Esophagus squamous epithelium (tissue), 5 donors: ENCODE results near the gene OR1F1. TPM values are rescaled to one million over a fixed set of nuclear protein-coding genes. Genes with fewer than 3 reads are reported as not detected.

Experiments
- DNase-seq: peaks from one replicate; lab custom pipeline; 2025; lab: John Stamatoyannopoulos, UW
- H3K27ac ChIP-seq, 4 donors: fragments of 200-600 bp; sonication (generic); one replicate each; pipeline ENCODE4 v1.5.1; 2016 to 2019; ENCODE audit warnings: mild to moderate bottlenecking in 1 of 4
- H3K27me3 ChIP-seq, 4 donors: fragments of 200-600 bp; sonication (generic); 1 replicate in 3 of 4; 2 replicates in 1 of 4; pipeline versions ENCODE4 v1.5.1 to v1.6.0; 2017 to 2021; ENCODE audit warnings: antibody characterized with exemption in 1 of 4
- H3K36me3 ChIP-seq, 3 donors: fragments of 200-600 bp; sonication (generic); one replicate each; pipeline ENCODE4 v1.5.1; 2016 to 2019
- H3K4me1 ChIP-seq, 3 donors: fragments of 200-600 bp; sonication (generic); one replicate each; pipeline ENCODE4 v1.5.1; 2017 to 2019
- H3K4me3 ChIP-seq, 4 donors: fragments of 200-600 bp; sonication (generic); 1 replicate in 3 of 4; 2 replicates in 1 of 4; pipeline ENCODE4 v1.5.1; 2016 to 2019; ENCODE audit warnings: mild to moderate bottlenecking in 2 of 4, moderate library complexity in 1 of 4
- H3K9me3 ChIP-seq, 3 donors: fragments of 200-600 bp; sonication (generic); one replicate each; pipeline ENCODE4 v1.5.1; 2016 to 2019
- POLR2A ChIP-seq, 4 donors: fragments of 450-650 bp; IDR thresholded peaks; one replicate each; pipeline ENCODE4 v1.6.1; 2017; ENCODE audit warnings: antibody characterized with exemption in 4 of 4, mild to moderate bottlenecking in 4 of 4, moderate library complexity in 3 of 4
- WGBS, 2 donors: methylation state at CpG; one replicate each; pipeline ENCODE4 v1.1.5; 2018; 5-methylcytosine and 5-hydroxymethylcytosine counted together
- intact Hi-C: fragments of 100-400 bp; cut with DNase I; formaldehyde crosslinking; loops from one replicate; pipeline ENCODE4 v1.15.0; 2022
- total RNA-seq, 4 donors: library from RNA; depleted of rRNA; stranded (reverse); fragments of >200 nt; gene quantifications; one replicate each; pipeline ENCODE4 v1.1.0, GENCODE V29; 2016
- TF ChIP-seq, protein P1 (sequence below), 6 experiments: fragments of 450-650 bp in 4 of 6; fragments of 200-600 bp in 2 of 6; sonication (generic) in 2 of 6; IDR thresholded peaks; one replicate each; pipeline ENCODE4 v1.5.1; 2016 to 2019; ENCODE audit warnings: antibody characterized with exemption in 6 of 6, mild to moderate bottlenecking in 4 of 6, moderate library complexity in 4 of 6
- donor health status: DM: yes; HTN: yes; CAD: no.

Gene OR1F1
- total RNA-seq, 4 donors from 2014 or later = not detected

DNA sequence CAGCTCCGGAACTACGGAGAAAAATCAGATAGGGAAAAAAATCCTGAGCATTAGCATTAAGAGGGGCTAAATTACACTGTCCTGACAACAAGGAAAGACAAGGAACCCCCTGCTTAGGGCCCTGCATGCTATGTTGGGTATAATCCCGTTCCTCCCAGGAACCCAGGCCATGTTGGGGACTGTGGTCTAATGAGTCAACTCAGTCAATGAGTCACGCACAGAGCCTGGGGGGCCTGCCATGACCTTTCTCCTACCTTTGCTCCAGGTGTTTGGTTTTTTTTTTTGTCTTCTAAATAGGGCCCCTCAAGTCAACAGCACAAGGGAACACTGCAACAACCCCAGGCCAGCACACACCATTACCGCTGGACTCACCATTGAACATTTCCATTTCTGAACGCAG, 55.9 kb downstream of the OR1F1 start:
- no peak overlapping the region for H3K4me3 ChIP-seq
- peaks cover 0 to 26% (median 0%) of the 10 kb centered on the region in 4 donors for H3K27me3 ChIP-seq
- H3K4me1 ChIP-seq = no peaks in the 10 kb centered on the region
- H3K27ac ChIP-seq = no peak overlapping the region
- TF ChIP-seq POLR2A (IDR thresholded peaks at IDR 0.05) = no peak
- TF ChIP-seq, protein P1, sequence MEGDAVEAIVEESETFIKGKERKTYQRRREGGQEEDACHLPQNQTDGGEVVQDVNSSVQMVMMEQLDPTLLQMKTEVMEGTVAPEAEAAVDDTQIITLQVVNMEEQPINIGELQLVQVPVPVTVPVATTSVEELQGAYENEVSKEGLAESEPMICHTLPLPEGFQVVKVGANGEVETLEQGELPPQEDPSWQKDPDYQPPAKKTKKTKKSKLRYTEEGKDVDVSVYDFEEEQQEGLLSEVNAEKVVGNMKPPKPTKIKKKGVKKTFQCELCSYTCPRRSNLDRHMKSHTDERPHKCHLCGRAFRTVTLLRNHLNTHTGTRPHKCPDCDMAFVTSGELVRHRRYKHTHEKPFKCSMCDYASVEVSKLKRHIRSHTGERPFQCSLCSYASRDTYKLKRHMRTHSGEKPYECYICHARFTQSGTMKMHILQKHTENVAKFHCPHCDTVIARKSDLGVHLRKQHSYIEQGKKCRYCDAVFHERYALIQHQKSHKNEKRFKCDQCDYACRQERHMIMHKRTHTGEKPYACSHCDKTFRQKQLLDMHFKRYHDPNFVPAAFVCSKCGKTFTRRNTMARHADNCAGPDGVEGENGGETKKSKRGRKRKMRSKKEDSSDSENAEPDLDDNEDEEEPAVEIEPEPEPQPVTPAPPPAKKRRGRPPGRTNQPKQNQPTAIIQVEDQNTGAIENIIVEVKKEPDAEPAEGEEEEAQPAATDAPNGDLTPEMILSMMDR (IDR thresholded peaks at IDR 0.05) = no peak
- no peaks in the 10 kb centered on the region for H3K9me3 ChIP-seq
- no peaks in the 10 kb centered on the region for H3K36me3 ChIP-seq
- no peak for DNase-seq
- intact Hi-C loops = no loop called here
- WGBS, 2 donors = 76 to 78% methylated on average over 6 of the region's 6 CpGs

GRCh38 chr16:3246002-3246401, 58.0 kb downstream of the OR1F1 start:
- no peaks in the 10 kb centered on the region for H3K36me3 ChIP-seq
- intact Hi-C loops = no loop called here
- 63 to 70% methylated on average over 6 to 7 of the region's 7 CpGs for WGBS, 2 donors
- no peaks in the 10 kb centered on the region for H3K4me1 ChIP-seq
- DNase-seq = no peak
- no peaks in the 10 kb centered on the region for H3K9me3 ChIP-seq
- peaks cover 0 to 36% (median 0%) of the 10 kb centered on the region in 4 donors for H3K27me3 ChIP-seq
- TF ChIP-seq, protein P1 (IDR thresholded peaks at IDR 0.05) = no peak
- no peak for TF ChIP-seq POLR2A (IDR thresholded peaks at IDR 0.05)
- H3K4me3 ChIP-seq = no peak overlapping the region
- H3K27ac ChIP-seq = no peak overlapping the region

GRCh38 chr16:3246876-3247275, 58.9 kb downstream of the OR1F1 start:
- intact Hi-C loops = no loop called here
- no peak overlapping the region for H3K27ac ChIP-seq
- TF ChIP-seq, protein P1 (IDR thresholded peaks at IDR 0.05) = no peak
- TF ChIP-seq POLR2A (IDR thresholded peaks at IDR 0.05) = no peak
- H3K4me1 ChIP-seq = no peaks in the 10 kb centered on the region
- DNase-seq = no peak
- no peaks in the 10 kb centered on the region for H3K36me3 ChIP-seq
- H3K4me3 ChIP-seq = no peak overlapping the region
- WGBS, 2 donors = 78 to 83% methylated on average over 6 of the region's 10 CpGs
- H3K27me3 ChIP-seq = peaks cover 0 to 32% (median 0%) of the 10 kb centered on the region in 4 donors
- H3K9me3 ChIP-seq = no peaks in the 10 kb centered on the region

GRCh38 chr16:3248596-3248995, 60.6 kb downstream of the OR1F1 start:
- TF ChIP-seq, protein P1 (IDR thresholded peaks at IDR 0.05) = no peak
- no peak for TF ChIP-seq POLR2A (IDR thresholded peaks at IDR 0.05)
- Histone ChIP-seq H3K36me3 (no peaks in the 10 kb centered on the region), H3K9me3 (no peaks in the 10 kb centered on the region), H3K4me3 (no peak overlapping the region), H3K4me1 (no peaks in the 10 kb centered on the region), H3K27me3 (peaks cover 0 to 31% (median 0%) of the 10 kb centered on the region in 4 donors), H3K27ac (no peak overlapping the region)
- DNase-seq = no peak
- WGBS, 2 donors = 64 to 81% methylated on average over 4 to 5 of the region's 5 CpGs
- intact Hi-C loops = no loop called here

GRCh38 chr16:3249020-3249419, 61.0 kb downstream of the OR1F1 start:
- no CpG with 5 or more reads among the region's 1 CpG for WGBS, 2 donors
- H3K36me3 ChIP-seq = no peaks in the 10 kb centered on the region
- H3K27me3 ChIP-seq = peaks cover 0 to 27% (median 0%) of the 10 kb centered on the region in 4 donors
- no peak for DNase-seq
- no peak overlapping the region for H3K4me3 ChIP-seq
- H3K27ac ChIP-seq = no peak overlapping the region
- no peak for TF ChIP-seq POLR2A (IDR thresholded peaks at IDR 0.05)
- TF ChIP-seq, protein P1 (IDR thresholded peaks at IDR 0.05) = no peak
- intact Hi-C loops = no loop called here
- H3K9me3 ChIP-seq = no peaks in the 10 kb centered on the region
- no peaks in the 10 kb centered on the region for H3K4me1 ChIP-seq
